Non-pigmented ciliary epithelial cell (primary cell): ENCODE measurements around the gene ZMYND11.

ENCODE experiments used
- DNase-seq: peaks from one replicate; pipeline ENCODE4 v3.0.0-alpha.2; 2010; ENCODE audit warnings: low read depth

Gene ZMYND11

DNA sequence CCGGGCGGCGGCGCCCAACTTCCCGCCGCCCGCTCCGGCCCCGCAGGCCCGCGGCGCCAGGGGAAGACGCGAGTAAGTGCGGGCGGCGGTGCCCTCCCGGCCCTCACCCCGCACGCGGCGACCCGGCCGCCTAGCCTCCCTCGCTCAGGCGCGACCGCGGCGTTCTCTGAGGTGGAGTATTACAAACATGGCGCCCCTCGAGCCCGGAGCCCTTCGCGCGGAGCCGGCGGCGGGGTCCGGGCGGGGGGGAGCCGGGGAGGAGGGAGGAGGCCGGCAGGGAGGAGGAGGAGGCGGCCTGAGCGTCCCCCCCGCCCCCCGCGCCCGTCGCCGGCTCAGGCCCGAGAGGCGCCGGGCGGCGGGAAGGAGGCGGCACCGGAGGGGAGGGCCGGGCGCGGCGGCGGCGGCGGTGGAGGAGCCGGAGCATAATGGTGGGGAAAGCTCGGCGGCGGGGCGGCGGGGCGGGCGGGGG lies at the start of gene ZMYND11:
Gene ZMYND11, plus strand, starts transcription at position 324 of the 469 bp plus-strand sequence. CDS start 44,558 bp downstream, outside the sequence.
- DNase-seq, result no peak

DNA sequence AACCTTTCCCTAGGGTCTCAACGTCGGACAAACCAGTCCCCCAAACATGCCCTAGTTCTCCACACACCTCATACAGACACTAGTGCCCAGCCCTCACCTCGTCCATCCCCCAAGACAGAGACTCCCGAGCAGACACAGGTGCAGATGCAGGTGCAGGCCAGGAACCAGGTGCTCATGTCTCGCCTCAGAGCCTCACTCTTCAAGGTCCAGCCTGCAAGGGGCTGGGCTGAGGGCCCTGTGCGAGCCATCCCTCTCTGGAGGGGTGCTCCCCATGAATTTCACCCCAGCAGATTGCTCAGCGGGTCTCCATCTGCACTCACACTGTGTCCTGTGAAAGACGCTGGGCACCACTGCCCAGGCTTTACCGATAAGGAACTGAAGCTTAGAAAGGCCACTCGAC lies 49.2 kb upstream of the ZMYND11 start:
- no peak for DNase-seq

DNA sequence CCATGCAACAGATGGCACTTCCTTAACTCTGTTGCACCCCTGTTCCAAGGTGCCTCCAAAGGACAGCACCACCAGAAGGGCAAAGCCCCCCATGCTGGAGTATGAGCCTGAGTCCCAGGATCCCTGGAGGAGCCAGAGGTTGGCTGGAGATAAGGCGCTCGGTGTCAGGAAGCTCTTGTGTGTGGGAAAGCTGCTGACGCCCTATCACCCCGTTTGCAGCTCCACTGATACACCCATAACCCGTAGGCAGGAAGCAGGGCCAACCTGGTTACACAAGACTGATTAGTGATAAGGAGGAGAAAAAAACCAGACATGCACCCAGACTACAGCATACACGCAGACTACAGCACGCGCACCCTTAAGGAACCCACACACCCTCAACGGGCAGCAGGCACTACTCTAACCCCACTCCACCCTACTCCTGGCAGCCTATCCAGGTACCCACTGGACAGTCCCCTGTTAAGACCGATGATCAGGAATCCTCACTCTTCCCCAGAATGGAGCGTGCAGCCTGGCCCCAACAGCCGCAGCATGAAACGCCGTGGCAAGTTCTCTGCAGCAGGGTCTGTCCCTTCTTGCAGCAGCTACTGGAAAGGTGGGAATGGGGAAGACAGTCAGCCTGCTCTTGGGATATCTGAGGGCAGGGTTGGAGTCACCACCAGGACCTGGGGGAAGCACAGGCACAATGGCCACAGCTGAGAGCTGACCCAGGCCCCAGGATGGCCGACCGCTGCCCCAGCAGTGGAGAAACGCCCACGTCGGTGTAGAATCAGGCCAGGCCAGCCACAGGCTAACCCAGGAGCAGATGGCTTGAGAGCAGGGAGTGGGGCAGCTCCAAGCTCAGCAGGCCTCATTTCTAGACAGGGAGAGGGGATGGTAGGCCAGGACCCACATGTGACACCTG lies 47.8 kb upstream of the ZMYND11 start:
- no peak for DNase-seq

DNA sequence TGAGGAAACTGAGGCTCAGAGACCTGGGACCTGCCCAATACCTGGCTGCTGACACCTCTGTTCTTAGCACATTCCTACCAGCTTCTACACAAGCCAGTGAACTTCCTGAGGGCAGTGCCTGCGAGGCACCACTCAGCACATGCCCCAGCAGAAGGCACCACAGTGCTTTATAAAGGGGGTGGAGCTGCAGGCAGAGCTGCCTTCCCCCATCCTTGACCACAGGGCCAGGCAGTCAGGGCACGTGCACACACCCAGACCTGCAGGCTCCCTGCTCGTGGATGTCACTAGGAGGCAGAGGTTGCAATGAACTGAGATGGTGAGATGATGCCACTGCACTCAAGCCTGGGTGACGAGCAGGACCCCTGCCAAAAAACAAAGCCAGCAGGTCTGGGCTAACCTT lies 47.0 kb upstream of the ZMYND11 start:
- DNase-seq, result no peak

DNA sequence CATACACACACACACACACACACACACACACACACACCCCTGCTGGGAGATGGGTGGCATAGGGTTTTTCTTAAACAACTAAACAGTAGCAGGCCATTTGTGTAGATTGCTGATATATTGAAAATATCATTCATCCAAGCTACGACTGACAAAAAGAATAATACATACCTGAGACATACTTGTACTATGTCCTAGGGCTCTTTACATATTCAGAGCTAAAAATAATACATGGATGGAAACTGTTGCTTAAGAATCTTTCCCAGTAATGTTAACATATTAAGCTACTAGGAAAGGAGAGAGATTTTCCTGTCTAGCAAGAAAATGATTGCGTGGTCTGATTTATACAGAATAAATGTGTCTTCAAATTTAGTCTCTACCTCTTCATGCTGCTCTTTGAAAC lies 46.0 kb upstream of the ZMYND11 start:
- no peak for DNase-seq

DNA sequence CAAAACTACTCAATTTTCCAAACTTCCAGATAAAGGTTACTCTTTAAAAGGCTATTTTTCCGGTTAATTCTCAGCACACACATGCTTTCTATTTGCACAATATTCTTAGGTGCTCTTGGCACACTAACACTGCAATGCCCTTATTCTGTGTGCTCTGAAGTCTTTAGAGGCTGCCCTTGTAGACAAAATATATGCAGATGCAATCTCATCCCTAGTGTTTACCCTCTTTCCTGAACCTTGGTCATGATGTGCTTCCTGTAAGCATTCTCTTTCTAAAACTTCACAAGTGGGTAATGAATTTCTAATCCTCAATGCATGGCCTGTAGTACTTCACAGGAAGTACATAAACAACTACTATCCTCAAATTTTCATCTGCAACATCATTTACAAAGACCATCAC lies 45.1 kb upstream of the ZMYND11 start:
- no peak for DNase-seq

DNA sequence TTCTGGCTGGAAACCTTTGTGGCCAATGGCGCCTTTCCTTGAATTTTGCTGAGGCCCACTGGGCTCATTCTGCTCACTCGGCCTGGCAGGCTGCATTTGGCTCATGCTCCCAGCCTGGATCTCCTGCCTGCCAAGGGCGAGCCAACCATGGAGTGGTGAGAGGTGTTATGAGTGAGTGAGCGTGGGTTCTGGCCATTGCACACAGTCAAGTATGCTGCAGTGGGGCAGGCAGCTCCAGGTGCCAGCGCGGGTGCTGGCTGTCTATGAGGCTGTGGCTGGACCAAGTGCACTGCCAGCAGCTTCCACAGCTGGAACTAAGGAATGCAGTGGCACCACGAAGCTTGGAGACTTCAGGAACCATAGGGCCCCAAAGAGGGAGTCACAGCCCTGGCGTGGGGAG lies 43.9 kb upstream of the ZMYND11 start:
- DNase-seq, result no peak

DNA sequence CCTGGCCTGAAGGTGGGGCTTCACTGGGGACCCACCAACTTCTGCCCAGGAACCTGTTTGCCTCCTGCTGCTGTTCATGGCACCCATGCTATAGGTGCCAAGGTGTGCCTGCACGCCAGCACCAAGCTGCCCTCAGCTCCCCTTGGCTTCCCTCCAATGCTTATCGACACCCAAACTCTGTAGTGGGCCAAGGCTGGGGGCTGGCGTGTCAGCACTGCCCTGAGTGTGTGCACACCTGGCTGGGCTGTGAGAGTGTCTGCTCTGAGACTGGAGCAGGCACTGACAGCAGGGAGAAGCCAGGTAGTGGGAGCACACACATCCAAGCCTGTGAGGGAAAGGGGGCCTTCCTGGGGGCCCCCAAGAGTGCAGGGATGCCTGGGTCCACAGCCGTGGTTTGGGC lies 43.1 kb upstream of the ZMYND11 start:
- no peak for DNase-seq

DNA sequence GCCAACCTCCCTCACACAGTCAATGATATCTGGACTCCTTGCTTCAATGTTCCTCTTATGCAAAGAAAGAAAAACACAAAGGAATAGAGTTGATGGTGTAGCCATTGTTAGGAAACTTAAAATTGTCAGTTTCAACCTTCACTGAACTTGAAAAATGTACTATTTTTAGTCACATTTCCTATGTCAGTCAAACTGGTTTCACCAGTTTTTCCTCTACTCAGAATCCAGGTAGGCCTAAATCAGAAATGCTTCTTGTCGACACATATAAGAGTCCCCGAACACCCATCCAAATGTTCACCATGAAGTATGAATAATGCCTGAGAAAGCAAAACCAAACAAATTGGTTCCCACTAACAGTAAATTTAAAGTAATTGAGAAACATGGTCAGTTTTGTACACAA lies 42.4 kb upstream of the ZMYND11 start:
- no peak for DNase-seq

DNA sequence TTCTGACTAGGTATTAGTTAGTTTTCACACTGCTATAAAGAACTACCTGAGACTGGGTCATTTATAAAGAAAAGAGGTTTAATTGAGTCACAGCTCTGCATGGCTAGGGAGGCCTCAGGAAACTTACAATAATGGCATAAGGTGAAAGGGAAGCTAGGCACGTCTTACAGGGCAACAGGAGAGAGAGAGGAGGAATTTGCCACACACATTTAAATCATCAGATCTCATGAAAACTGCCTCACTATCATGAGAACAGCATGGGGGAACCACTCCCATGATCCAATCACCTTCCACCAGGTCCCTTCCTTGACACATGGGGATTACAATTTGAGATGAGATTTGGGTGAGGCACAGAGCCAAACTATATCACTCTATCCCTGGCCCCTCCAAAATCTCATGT lies 40.6 kb upstream of the ZMYND11 start:
- no peak for DNase-seq

DNA sequence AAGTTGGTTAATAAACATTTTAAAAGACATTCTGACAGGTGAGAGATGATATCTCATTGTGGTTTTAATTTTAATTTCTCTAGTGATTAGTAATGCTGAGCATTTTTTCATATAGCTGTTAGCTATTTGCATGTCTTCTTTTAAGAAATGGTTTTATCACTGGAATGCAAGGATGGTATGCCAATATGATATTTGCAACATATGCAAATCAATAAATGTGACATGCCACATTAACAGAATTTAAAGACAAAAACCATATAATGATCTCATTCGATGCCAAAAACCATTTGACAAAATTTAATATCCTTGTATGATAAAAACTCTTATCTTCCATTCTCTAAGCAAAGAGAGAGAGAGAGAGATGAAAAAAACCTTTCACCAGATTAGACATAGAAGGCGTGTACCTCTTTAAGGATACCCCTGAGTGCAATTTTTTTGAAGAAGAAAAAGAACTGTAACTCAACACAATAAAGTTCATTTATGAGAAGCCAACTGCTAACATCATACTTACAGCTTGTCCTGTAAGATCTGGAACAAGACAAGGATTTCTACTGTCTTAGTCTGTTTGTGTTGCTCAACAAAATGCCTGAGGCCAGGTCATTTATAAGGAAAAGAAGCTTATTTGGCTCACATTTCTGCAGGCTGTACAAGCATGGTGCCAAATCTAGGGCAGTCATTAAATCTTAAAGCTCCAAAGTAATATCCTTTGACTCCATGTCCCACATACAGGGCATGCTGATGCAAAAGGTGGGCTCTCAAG lies 39.7 kb upstream of the ZMYND11 start:
- DNase-seq, result no peak

DNA sequence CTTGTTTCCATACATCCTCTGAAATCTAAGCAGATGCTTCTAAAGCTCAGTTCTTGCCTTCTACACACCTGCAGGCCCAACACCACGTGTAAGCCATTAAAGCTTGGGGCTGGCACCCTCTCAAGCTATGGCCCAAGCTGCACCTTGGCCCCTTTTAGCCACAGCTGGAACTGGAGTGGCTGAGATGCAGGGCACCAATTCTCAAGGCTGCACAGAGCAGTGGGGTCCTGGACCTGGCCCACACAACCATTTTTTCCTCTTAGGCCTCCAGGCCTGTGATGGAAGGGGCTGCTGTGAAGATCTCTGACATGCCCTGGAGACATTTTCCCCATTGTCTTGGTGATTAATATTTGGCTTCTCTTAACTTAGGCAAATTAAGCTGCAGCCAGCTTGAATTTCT lies 38.8 kb upstream of the ZMYND11 start:
- DNase-seq, result no peak

DNA sequence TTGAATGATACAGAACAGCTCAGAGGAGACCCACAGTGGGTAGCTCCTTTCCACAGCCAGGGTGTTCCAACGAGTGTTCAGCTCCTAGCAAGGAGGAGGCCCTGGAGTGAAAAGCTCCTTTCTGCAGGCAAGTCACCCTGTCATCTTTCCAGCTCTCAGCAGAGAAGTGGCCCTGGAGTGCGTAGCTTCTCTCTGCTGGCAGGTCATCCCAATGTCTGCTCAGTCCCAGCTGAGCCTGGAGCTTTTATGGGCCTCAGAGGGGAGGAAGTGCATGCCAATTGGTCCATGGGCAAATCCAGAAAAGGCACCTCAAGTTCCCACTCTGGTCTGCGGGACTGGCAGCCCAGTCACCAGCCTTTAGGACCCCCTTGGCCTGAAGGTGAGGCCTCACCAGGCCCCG lies 30.8 kb upstream of the ZMYND11 start:
- DNase-seq, result no peak

DNA sequence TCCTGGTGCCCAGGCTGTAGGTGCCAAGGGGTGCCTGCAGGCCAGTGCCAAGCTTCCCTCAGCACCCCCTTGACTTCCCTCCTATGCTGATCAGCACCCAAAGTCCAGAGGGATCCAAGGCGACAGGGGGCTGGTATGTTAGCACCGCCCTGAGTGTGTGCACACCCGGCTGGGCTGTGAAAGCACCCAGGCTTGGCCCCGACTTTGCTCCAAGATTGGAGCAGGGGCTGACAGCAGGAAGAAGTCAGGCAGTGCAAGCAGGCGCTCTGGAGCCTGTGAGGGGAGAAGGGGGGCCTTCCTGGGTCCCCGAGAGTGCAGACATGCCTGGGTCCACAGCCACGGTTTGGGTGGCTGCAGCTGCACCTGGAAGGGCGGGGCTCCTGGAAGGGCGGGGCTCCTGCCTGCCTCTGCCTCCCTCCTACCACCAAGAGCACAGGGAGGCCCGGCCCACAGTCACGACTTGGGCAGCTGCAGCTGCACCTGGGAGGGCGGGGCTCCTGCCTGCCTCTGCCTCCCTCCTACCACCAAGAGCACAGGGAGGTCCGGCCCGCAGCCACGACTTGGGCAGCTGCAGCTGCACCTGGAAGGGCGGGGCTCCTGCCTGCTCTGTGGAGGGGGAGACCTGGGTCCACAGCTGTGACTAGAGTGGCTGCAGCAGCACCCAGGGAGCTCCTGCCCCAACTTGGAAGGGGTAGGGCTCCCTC lies 30.2 kb upstream of the ZMYND11 start:
- DNase-seq, result no peak

DNA sequence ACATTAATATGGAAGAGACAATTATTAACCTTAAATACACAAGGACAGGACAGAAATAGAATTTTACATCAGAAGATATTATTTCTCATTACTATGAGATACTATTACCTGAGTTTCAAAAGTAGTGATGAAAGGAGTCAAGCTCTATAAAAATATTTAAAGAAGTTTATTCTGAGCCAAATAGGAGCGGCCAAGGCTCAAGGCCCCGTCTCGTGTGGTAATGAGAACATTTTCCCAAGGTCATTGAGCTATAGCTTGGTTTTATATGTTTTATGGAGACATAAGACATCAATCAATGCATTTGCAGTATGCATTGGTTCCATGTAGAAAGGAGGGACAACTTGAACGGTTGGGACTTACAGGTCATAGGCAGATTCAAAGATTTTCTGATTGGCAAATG lies 29.4 kb upstream of the ZMYND11 start:
- no peak for DNase-seq

DNA sequence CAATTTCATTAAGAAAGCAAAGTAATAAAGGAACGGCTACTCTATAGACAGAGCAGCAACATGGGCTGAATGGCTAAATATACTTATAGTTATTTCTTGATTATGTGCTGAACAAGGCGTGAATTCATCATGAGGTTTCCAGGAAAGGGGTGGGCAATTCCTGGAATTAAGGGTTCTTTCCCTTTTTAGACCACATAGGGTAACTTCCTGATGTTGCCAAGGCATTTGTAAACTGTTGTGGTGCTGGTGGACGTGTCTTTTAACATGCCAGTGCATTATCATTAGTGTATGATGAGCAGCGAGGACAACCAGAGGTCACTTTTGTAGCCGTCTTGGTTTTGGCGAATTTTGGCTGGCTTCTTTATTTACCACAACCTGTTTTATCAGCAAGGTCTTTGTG lies 28.5 kb upstream of the ZMYND11 start:
- no peak for DNase-seq

DNA sequence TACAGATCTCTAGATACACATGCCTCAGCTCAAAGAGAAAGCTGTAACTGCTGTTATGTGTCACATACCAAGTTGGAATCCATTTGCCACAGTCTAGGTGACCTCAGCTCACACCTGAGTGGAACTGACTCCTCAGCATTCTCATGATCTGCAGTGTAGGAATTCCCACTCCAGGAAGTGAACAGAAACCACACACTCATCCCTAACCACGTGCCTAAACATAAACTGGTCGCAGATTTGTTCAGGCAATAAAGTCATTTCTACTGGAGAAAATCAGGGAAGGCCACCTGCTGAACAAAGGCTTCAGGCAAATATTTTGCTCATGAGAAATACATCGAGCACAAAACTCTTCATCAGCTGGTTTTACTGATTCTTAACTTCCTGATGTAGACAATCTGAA lies 23.0 kb upstream of the ZMYND11 start:
- DNase-seq, result no peak

DNA sequence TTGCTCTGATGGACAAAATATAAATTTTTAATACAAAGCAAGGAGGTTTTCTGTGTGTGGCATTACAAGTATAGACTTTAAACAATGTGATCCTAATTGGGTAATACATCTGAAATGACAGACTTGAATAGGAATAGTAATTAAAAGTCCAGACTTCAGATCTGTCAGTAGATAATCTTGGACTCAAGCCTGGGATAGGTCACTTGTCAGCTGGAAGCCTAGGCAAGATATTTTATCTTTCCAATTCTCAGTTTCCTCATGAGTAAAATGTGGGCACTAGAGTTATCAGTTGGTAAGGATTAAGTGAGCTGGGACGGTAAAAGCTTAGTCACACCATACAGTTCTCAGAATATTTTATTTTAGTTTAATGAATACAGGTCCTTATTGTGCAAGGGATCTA lies 10.4 kb upstream of the ZMYND11 start:
- DNase-seq, result no peak

DNA sequence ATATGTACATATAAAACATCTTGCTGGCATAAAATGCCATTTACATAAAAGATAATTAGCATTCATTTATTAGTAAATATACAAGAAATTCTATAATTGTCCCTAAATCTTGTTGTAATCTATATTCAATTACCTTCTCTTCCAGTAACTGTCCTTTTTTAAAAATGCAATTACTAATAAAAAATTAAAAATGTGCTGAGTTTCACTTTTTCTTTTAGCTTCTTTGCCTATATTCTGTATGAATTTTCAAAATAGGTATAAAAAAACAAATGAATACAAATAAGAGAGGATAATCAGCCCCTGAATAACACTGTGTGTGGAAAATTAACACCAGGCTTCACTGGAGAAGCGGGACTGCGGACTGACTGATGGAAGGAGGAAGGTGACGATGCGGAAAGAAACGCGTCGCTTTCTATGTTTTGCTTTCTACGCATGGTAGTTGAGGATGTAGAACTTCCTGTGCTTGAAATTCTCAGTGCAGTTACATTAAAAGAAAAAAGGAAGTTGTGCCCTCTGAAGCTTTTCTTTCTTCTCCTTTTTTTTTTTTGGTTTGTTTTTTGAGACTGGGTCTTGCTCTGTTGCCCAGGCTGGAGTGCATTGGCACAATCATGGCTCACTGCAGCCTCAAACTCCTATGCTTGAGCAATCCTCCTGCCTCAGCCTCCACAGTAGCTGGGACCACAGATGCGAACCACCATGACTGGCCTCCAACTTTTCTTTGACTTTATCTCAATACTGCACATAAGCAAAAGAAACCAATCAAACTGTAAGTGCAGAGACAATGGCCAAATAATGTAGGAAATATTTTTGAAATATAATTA lies 7.4 kb upstream of the ZMYND11 start:
- DNase-seq, result no peak

DNA sequence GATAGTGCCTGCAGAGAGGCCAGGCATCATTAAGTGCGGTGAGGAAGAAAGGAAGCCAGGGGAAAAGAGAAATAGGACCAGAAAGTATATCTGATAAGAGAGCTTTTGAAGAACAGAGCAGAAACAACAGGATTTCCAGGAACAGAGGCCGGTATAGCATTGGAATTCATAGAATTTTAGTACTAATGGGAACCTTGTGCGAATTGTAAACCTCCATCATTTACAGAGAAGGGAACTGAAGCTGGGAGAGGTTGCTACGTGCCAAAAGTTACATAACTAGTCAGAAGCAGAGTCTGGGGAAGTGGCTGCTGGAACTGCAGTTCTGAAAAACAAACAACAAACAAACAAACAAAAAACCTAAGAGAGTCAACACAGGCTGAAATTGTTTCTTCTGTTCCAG lies 5.4 kb upstream of the ZMYND11 start:
- no peak for DNase-seq

DNA sequence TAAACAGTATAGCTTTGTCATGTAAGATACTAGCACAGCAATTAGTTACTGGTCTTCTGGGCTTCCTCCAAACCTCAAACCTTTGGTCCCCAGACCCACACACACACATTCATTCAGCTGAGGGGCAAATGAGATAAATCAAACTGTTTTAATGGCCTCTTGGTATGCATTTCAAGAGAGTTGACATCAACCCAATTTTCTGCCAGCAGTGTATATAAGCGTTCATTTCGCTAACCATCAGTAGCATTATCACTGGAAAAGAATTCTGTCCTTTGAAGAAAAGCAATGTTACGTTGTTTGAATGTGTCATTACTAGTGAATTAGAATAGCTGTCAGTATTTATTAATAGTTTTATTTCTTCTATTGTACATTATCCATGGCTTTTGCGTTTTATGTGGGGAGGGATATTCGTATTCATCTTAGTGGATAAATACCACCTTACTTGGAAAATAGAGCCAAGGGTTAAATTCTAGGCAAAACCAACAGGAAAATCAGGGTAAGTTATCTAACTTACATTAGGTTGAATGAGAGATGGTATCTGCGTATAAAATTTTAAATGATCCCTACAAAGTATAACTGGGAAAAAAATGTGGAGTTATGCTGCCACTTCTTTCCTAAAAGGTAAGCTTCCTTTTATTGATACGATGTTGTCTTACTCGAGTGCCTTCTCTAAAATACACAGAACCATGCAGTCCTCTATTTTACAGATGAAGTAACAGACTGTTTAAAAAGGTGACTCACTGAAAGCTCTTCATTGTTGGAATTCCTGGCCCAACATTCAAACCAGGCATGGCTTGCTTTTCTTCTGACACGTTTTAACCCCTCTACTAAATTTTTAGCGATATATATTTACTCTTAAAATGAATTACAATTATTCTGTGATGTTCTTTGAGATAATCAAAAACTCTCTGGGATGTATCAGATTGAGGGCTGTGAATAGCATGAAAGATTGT lies 2.0 kb upstream of the ZMYND11 start:
- peak; percentile 62 for DNase-seq
